Measurements from ENCODE around the gene PCBP4.

GRCh38 chr3:51945926-51946705 lies 21.1 kb downstream of the PCBP4 start:
- TF ChIP-seq CTCF (IDR thresholded peaks at IDR 0.05 in 2 of 3, conservative IDR thresholded peaks at IDR 0.05 in 1 of 3; ENCODE audit: borderline replicate concordance in 1 of 3, insufficient read depth in 1 of 3, low read depth in 2 of 3, low read length in 2 of 3) (no peak), ZNF274 (IDR thresholded peaks at IDR 0.05; ENCODE audit: low read depth, low read length) (no peak), ZBTB33 (IDR thresholded peaks at IDR 0.05; ENCODE audit: extremely low read depth, insufficient replicate concordance, low read length) (no peak), POLR2AphosphoS5 (IDR thresholded peaks at IDR 0.05; ENCODE audit: low read depth, low read length) (no peak), ELF1 (IDR thresholded peaks at IDR 0.05; ENCODE audit: borderline replicate concordance, low read depth) (no peak), CEBPB (IDR thresholded peaks at IDR 0.05; ENCODE audit: low read depth) (no peak), TCF7L2 (IDR thresholded peaks at IDR 0.05; ENCODE audit: borderline replicate concordance, extremely low read depth, insufficient read depth, insufficient read length) (no peak), YY1 (IDR thresholded peaks at IDR 0.05; ENCODE audit: extremely low read depth, insufficient replicate concordance, low read depth, low read length) (no peak), EZH2phosphoT487 (IDR thresholded peaks at IDR 0.05; ENCODE audit: borderline replicate concordance) (no peak), POLR2A (IDR thresholded peaks at IDR 0.05; ENCODE audit: borderline replicate concordance, extremely low read depth, insufficient read depth, insufficient read length) (no peak), SP1 (IDR thresholded peaks at IDR 0.05; ENCODE audit: low read depth) (no peak), RAD21 (IDR thresholded peaks at IDR 0.05; ENCODE audit: low read depth) (no peak), REST (IDR thresholded peaks at IDR 0.05; ENCODE audit: low read depth) (no peak)
